ENCODE measurements around the gene MGST3. TPM values are rescaled to one million over a fixed set of nuclear protein-coding genes. Genes with fewer than 3 reads are reported as not detected.

MGST3 gene
- total and polyA plus RNA-seq, 4 donors = 141 to 351 (median 176) TPM

GRCh38 chr1:165671526-165671925 is 40.5 kb downstream of the MGST3 start:
- Histone ChIP-seq H3K36me3 (ENCODE audit: control insufficient read depth in 4 of 4, insufficient read depth in 4 of 4, low read length in 4 of 4) (peaks cover 11 to 45% (median 33%) of the 10 kb centered on the region in 4 donors), H3K9ac (ENCODE audit: insufficient read depth in 1 of 2, low read length in 2 of 2) (no peak overlapping the region), H3K9me3 (ENCODE audit: control insufficient read depth in 4 of 4, insufficient read depth in 3 of 4, low read length in 3 of 4) (no peaks in the 10 kb centered on the region), H3K27ac (ENCODE audit: low read depth in 1 of 2, low read length in 1 of 2) (no peak overlapping the region), H3K4me1 (ENCODE audit: control insufficient read depth in 5 of 5, insufficient read depth in 5 of 5, low read length in 5 of 5) (peaks cover 0 to 1% (median 0%) of the 10 kb centered on the region in 5 donors), H3K4me3 (no peak overlapping the region), H3K27me3 (ENCODE audit: control insufficient read depth in 3 of 3, insufficient read depth in 3 of 3, low read length in 2 of 3) (no peaks in the 10 kb centered on the region)
- ATAC-seq (ENCODE audit: insufficient read depth, low FRiP score) (no peak), DNase-seq (no peak)
- TF ChIP-seq CTCF (IDR thresholded peaks at IDR 0.05; ENCODE audit: control extremely low read depth, extremely low read depth) = no peak
- 70 to 86% methylated on average over 2 of the region's 2 CpGs for WGBS, 2 donors

- H3K4me3 ChIP-seq = no peak overlapping the region
- H3K4me1 ChIP-seq (ENCODE audit: control insufficient read depth in 5 of 5, insufficient read depth in 5 of 5, low read length in 5 of 5) = peaks cover 0 to 1% (median 0%) of the 10 kb centered on the region in 5 donors
- no peaks in the 10 kb centered on the region for H3K27me3 ChIP-seq (ENCODE audit: control insufficient read depth in 3 of 3, insufficient read depth in 3 of 3, low read length in 2 of 3)
- H3K9ac ChIP-seq (ENCODE audit: insufficient read depth in 1 of 2, low read length in 2 of 2) = no peak overlapping the region
- WGBS, 2 donors = 73 to 86% methylated on average over 8 of the region's 8 CpGs
- peaks cover 10 to 38% (median 25%) of the 10 kb centered on the region in 4 donors for H3K36me3 ChIP-seq (ENCODE audit: control insufficient read depth in 4 of 4, insufficient read depth in 4 of 4, low read length in 4 of 4)
- ATAC-seq (ENCODE audit: insufficient read depth, low FRiP score) (no peak), DNase-seq (no peak)
- H3K9me3 ChIP-seq (ENCODE audit: control insufficient read depth in 4 of 4, insufficient read depth in 3 of 4, low read length in 3 of 4) = no peaks in the 10 kb centered on the region
- no peak for TF ChIP-seq CTCF (IDR thresholded peaks at IDR 0.05; ENCODE audit: control extremely low read depth, extremely low read depth)
- H3K27ac ChIP-seq (ENCODE audit: low read depth in 1 of 2, low read length in 1 of 2) = no peak overlapping the region
Observed at GRCh38 chr1:165674599-165674998, 43.6 kb downstream of the MGST3 start.

DNA sequence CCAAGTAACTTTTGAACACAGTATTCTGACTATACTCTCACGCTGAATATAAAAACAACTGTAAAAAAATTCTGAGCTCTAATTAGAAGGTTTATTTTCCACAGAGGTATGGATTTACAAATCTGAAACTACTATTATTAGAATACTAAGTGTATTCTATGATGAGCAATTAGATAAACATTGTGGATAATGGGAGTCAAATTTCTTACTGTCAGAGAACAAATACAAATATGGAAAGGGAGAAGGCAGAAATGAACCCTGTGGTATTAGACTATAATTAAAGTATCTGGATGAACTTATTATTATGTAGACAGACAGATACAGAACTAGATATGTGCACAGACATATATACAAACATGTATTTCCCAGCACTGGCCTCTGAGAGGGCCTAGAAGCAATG is 44.8 kb downstream of the MGST3 start:
- H3K36me3 ChIP-seq (ENCODE audit: control insufficient read depth in 4 of 4, insufficient read depth in 4 of 4, low read length in 4 of 4) = peaks cover 16 to 48% (median 29%) of the 10 kb centered on the region in 4 donors
- WGBS, 2 donors = 100% methylated on average over 1 of the region's 1 CpG
- no peak for ATAC-seq (ENCODE audit: insufficient read depth, low FRiP score)

More for the DNA sequence above, 44.8 kb downstream of the MGST3 start:
- Histone ChIP-seq H3K9me3 (ENCODE audit: control insufficient read depth in 4 of 4, insufficient read depth in 3 of 4, low read length in 3 of 4) (no peaks in the 10 kb centered on the region), H3K4me1 (ENCODE audit: control insufficient read depth in 5 of 5, insufficient read depth in 5 of 5, low read length in 5 of 5) (peaks cover 0 to 1% (median 0%) of the 10 kb centered on the region in 5 donors), H3K9ac (ENCODE audit: insufficient read depth in 1 of 2, low read length in 2 of 2) (no peak overlapping the region), H3K4me3 (no peak overlapping the region), H3K27me3 (ENCODE audit: control insufficient read depth in 3 of 3, insufficient read depth in 3 of 3, low read length in 2 of 3) (no peaks in the 10 kb centered on the region), H3K27ac (ENCODE audit: low read depth in 1 of 2, low read length in 1 of 2) (no peak overlapping the region)
- no peak for DNase-seq
- no peak for TF ChIP-seq CTCF (IDR thresholded peaks at IDR 0.05; ENCODE audit: control extremely low read depth, extremely low read depth)
